CD8-positive, alpha-beta memory T cell (primary cell): Measurements from ENCODE around the gene WFDC9. TPM values are rescaled to one million over a fixed set of nuclear protein-coding genes. Genes with fewer than 3 reads are reported as not detected.
A peak's percentile ranks its signal among the peaks of the same experiment; 100 is the strongest.

Experiments used
- CTCF ChIA-PET: fragments of 350-600 bp; sonication (Branson Sonifier 250); formaldehyde crosslinking; loops from one replicate; lab custom pipeline; 2021; ENCODE audit warnings: antibody characterized with exemption; lab: Charles Lee
- POLR2A ChIA-PET: fragments of 350-600 bp; sonication (Branson Sonifier 250); formaldehyde crosslinking; loops from one replicate; lab custom pipeline; 2021; ENCODE audit warnings: antibody characterized with exemption; lab: Charles Lee
- DNase-seq, 5 donors: peaks; one replicate each; pipeline versions ENCODE4 v3.0.0 to v3.0.0-alpha.2; 2020 to 2022; ENCODE audit warnings: mixed read lengths in 1 of 5
- H3K27ac ChIP-seq: one replicate; pipeline ENCODE4 v1.7.0; 2013; ENCODE audit warnings: low read depth, mild to moderate bottlenecking, low read length, moderate library complexity
- H3K27me3 ChIP-seq: 2 replicates; pipeline ENCODE4 v1.7.0; 2013; ENCODE audit warnings: low read length, mild to moderate bottlenecking; ENCODE audit not compliant: insufficient read depth, poor library complexity, severe bottlenecking
- H3K36me3 ChIP-seq: 2 replicates; pipeline ENCODE4 v1.7.0; 2013; ENCODE audit warnings: mild to moderate bottlenecking, low read length, moderate library complexity; ENCODE audit not compliant: insufficient read depth
- H3K4me1 ChIP-seq: 2 replicates; pipeline ENCODE4 v1.7.0; 2013; ENCODE audit warnings: mild to moderate bottlenecking, low read length, moderate library complexity; ENCODE audit not compliant: insufficient read depth
- H3K4me3 ChIP-seq: 2 replicates; pipeline ENCODE4 v1.7.0; 2013; ENCODE audit warnings: mild to moderate bottlenecking, low read length
- H3K9me3 ChIP-seq: 2 replicates; pipeline ENCODE4 v1.7.0; 2013; ENCODE audit warnings: mild to moderate bottlenecking, low read length
- H3K27ac Mint-ChIP-seq, 8 donors: one replicate each; pipeline ENCODE4 v1.8.0; 2020 to 2021; ENCODE audit warnings: mixed read lengths in 8 of 8, mild to moderate bottlenecking in 6 of 8, inconsistent platforms in 3 of 8, moderate library complexity in 3 of 8
- H3K27me3 Mint-ChIP-seq, 2 donors: one replicate each; pipeline ENCODE4 v1.8.0; 2020 to 2021; ENCODE audit warnings: mixed read lengths in 2 of 2, mild to moderate bottlenecking in 1 of 2, moderate library complexity in 1 of 2
- H3K36me3 Mint-ChIP-seq, 3 donors: one replicate each; pipeline ENCODE4 v1.8.0; 2020 to 2021; ENCODE audit warnings: mixed read lengths in 3 of 3, inconsistent platforms in 1 of 3, mild to moderate bottlenecking in 1 of 3
- H3K4me1 Mint-ChIP-seq, 3 donors: one replicate each; pipeline ENCODE4 v1.8.0; 2020 to 2021; ENCODE audit warnings: mixed read lengths in 3 of 3, inconsistent platforms in 1 of 3, mild to moderate bottlenecking in 1 of 3
- H3K4me3 Mint-ChIP-seq, 7 donors: one replicate each; pipeline ENCODE4 v1.8.0; 2020 to 2021; ENCODE audit warnings: mixed read lengths in 7 of 7, mild to moderate bottlenecking in 6 of 7, moderate library complexity in 4 of 7, inconsistent platforms in 2 of 7
- H3K9me3 Mint-ChIP-seq, 5 donors: one replicate each; pipeline ENCODE4 v1.8.0; 2020 to 2022; ENCODE audit warnings: mixed read lengths in 5 of 5, mild to moderate bottlenecking in 3 of 5, moderate library complexity in 2 of 5, inconsistent platforms in 1 of 5
- polyA plus RNA-seq: library from polyadenylated mRNA; unstranded; fragments of 300-500 nt; fragmentation: Illumina TruSeq; gene quantifications from one replicate; pipeline ENCODE4 v1.2.3, GENCODE V29; 2021
- total RNA-seq, 2 experiments: library from RNA; stranded (reverse); gene quantifications; one replicate each; pipeline ENCODE4 v1.2.3, GENCODE V29; 2021

Gene WFDC9
- total and polyA plus RNA-seq, 3 experiments from 2014 or later: not detected

DNA sequence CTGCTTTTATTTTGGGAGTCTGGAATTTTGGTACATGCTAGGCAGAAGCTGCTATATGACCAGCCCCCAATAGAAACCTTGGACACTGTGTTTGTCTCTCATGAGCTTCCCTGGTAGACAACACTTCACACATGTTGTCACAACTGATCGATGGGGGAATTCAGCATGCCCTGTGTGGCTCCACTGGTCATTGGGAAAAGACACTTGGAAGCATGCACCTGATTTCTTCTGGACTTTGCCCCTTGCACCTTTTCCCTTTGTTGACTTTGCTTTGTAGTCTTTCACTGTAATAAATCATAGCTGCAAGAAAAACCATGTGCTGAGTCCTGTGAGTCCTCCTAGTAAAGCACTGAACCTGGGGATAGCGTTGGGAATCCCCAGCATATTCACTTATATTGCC lies 9.5 kb downstream of the WFDC9 start:
- no peaks in the 10 kb centered on the region for H3K4me1 Mint-ChIP-seq
- H3K9me3 Mint-ChIP-seq: peaks cover 0 to 7% (median 0%) of the 10 kb centered on the region in 5 donors
- no peak overlapping the region for H3K27ac ChIP-seq
- peaks cover 8 to 20% of the 10 kb centered on the region in 2 donors for H3K27me3 Mint-ChIP-seq
- no peaks in the 10 kb centered on the region for H3K27me3 ChIP-seq
- no peaks in the 10 kb centered on the region for H3K9me3 ChIP-seq
- CTCF ChIA-PET: no interaction called here
- no peak overlapping the region for H3K27ac Mint-ChIP-seq
- H3K4me3 Mint-ChIP-seq: no peak overlapping the region
- no peaks in the 10 kb centered on the region for H3K4me1 ChIP-seq
- peaks cover 0 to 9% (median 2%) of the 10 kb centered on the region in 3 donors for H3K36me3 Mint-ChIP-seq
- POLR2A ChIA-PET: no interaction called here
- no peaks in the 10 kb centered on the region for H3K36me3 ChIP-seq
- no peak for DNase-seq
- no peak overlapping the region for H3K4me3 ChIP-seq

DNA sequence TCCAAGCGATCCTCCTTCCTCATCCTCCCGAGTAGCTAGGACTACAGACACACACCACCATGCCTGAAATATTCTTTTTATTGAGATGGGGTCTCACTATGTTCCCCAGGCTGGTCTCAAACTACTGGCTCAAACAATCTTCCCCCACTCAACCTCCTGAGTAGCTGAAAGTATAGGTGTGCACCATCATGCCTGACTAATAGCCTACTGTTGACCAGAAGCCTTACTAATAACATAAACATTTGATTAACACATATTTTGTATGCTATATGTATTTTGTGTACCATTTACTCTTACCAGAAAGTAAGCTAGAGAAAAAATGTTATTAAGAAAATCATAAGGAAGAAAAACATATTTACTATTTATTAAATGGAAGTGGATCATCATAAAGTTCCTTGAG lies 13.5 kb downstream of the WFDC9 start:
- ChIA-PET POLR2A (no interaction called here), CTCF (no interaction called here)
- Mint-ChIP-seq H3K36me3 (peaks cover 0 to 5% (median 0%) of the 10 kb centered on the region in 3 donors), H3K27ac (no peak overlapping the region), H3K4me3 (no peak overlapping the region), H3K9me3 (peaks cover 0 to 2% (median 0%) of the 10 kb centered on the region in 5 donors), H3K27me3 (peaks cover 6 to 10% of the 10 kb centered on the region in 2 donors), H3K4me1 (no peaks in the 10 kb centered on the region)
- H3K4me3 ChIP-seq: no peak overlapping the region
- H3K27me3 ChIP-seq: no peaks in the 10 kb centered on the region
- H3K36me3 ChIP-seq: no peaks in the 10 kb centered on the region
- no peaks in the 10 kb centered on the region for H3K9me3 ChIP-seq
- DNase-seq: no peak
- no peak overlapping the region for H3K27ac ChIP-seq
- no peaks in the 10 kb centered on the region for H3K4me1 ChIP-seq

DNA sequence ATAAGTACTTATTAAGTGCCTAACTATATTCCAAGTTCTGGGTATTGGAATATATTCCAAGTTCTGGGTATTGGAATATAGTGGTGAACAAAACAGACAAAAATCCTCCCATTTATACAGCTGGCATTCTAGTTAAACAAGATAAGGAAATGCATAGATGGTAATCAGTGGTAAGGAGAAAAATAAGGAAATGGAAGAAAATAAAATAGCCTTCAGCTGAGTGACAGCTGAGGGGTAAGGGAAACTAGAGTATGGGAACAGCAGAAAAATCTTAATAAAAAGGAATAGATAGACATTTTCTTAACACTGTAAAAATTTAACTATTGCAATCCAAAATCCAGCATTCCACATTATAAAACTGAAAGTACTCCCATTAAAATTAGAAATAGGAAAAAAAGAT lies 18.8 kb downstream of the WFDC9 start:
- H3K36me3 ChIP-seq: no peaks in the 10 kb centered on the region
- Mint-ChIP-seq H3K4me1 (no peaks in the 10 kb centered on the region), H3K27ac (no peak overlapping the region), H3K36me3 (peaks cover 0 to 6% (median 0%) of the 10 kb centered on the region in 3 donors), H3K27me3 (peaks cover 17 to 39% of the 10 kb centered on the region in 2 donors), H3K4me3 (no peak overlapping the region), H3K9me3 (peaks cover under 1 to 7% (median 2%) of the 10 kb centered on the region in 5 donors)
- DNase-seq: no peak
- ChIA-PET POLR2A (no interaction called here), CTCF (no interaction called here)
- H3K4me3 ChIP-seq: no peak overlapping the region
- H3K4me1 ChIP-seq: no peaks in the 10 kb centered on the region
- H3K27ac ChIP-seq: no peak overlapping the region
- no peaks in the 10 kb centered on the region for H3K27me3 ChIP-seq
- no peaks in the 10 kb centered on the region for H3K9me3 ChIP-seq

DNA sequence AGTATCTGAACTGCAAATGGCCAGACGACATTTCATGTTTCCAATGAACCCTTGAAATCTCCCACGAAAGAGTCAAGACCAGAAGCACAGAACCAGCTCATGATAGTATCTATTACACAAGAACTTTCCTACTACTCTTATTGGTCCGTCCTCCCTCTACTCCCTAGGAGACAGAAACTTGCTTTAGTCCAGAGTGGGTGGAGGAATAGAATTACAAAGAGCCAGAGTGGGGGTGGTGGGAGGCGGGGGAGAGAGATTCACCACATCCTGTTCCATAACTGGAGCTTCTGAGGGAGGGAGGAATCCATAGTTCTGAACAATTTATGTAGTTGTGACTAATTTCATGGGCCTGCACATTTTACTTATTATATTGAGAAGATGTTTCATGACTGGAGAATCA lies 20.0 kb downstream of the WFDC9 start:
- Histone ChIP-seq H3K9me3 (no peaks in the 10 kb centered on the region), H3K36me3 (no peaks in the 10 kb centered on the region), H3K27me3 (no peaks in the 10 kb centered on the region), H3K4me1 (no peaks in the 10 kb centered on the region), H3K27ac (no peak overlapping the region), H3K4me3 (no peak overlapping the region)
- DNase-seq: no peak
- H3K9me3 Mint-ChIP-seq: peaks cover 2 to 12% (median 4%) of the 10 kb centered on the region in 5 donors
- peaks cover 24 to 46% of the 10 kb centered on the region in 2 donors for H3K27me3 Mint-ChIP-seq
- CTCF ChIA-PET: no interaction called here
- no peaks in the 10 kb centered on the region for H3K4me1 Mint-ChIP-seq
- H3K27ac Mint-ChIP-seq: no peak overlapping the region
- no peak overlapping the region for H3K4me3 Mint-ChIP-seq
- H3K36me3 Mint-ChIP-seq: peaks cover 0 to 8% (median 0%) of the 10 kb centered on the region in 3 donors
- POLR2A ChIA-PET: no interaction called here

DNA sequence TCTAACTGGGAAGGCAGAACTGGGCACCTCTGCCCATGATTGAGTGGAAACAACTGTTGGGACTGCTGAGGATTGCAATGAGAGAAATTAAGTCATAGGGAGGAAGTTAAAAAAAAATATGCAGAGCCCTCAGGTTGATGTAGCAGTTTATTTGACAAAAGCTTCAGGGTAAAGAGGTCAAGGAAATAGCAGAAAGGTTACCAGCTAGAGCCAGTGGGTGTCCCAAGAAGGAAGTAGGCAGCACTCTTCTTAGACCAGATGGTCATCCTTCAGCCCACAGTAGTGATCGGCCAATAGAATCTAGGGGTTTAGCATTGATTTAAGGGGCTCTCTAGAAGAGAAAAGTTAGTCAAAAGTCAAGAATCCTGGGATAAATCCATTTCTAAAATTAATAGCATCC lies 23.3 kb downstream of the WFDC9 start:
- peaks cover 23 to 49% of the 10 kb centered on the region in 2 donors for H3K27me3 Mint-ChIP-seq
- Histone ChIP-seq H3K36me3 (no peaks in the 10 kb centered on the region), H3K27me3 (no peaks in the 10 kb centered on the region), H3K4me3 (no peak overlapping the region), H3K9me3 (no peaks in the 10 kb centered on the region), H3K4me1 (no peaks in the 10 kb centered on the region), H3K27ac (no peak overlapping the region)
- H3K4me3 Mint-ChIP-seq: no peak overlapping the region
- H3K27ac Mint-ChIP-seq: no peak overlapping the region
- no peak for DNase-seq
- peaks cover 0 to 10% (median 0%) of the 10 kb centered on the region in 3 donors for H3K36me3 Mint-ChIP-seq
- POLR2A ChIA-PET: no interaction called here
- CTCF ChIA-PET: no interaction called here
- H3K9me3 Mint-ChIP-seq: peaks cover 12 to 20% (median 16%) of the 10 kb centered on the region in 5 donors
- no peaks in the 10 kb centered on the region for H3K4me1 Mint-ChIP-seq

DNA sequence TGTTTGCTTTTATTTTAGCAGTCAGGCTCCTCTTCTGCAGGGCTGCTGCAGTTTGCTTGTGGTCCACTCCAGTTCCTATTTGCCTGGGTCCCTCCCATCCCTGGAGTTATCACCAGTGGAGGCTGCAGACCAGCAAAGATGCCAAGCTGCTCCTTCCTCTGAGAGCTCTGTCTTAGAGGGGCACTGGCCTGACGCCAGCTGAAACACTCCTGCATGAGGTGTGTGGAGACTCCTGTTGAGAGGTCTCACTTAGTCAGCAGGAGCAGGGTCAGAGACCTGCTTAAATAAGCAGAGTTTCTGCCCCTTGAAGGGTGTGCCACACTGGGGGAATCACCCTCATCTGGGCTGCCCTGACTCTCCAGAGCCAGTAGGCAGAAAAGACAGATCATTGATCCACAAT lies 35.8 kb downstream of the WFDC9 start:
- H3K27ac Mint-ChIP-seq: no peak overlapping the region
- H3K27me3 Mint-ChIP-seq: peaks cover 21 to 54% of the 10 kb centered on the region in 2 donors
- Histone ChIP-seq H3K9me3 (no peaks in the 10 kb centered on the region), H3K36me3 (no peaks in the 10 kb centered on the region), H3K27me3 (no peaks in the 10 kb centered on the region), H3K27ac (no peak overlapping the region), H3K4me3 (no peak overlapping the region), H3K4me1 (no peaks in the 10 kb centered on the region)
- no peaks in the 10 kb centered on the region for H3K9me3 Mint-ChIP-seq
- no peak for DNase-seq
- H3K36me3 Mint-ChIP-seq: no peaks in the 10 kb centered on the region
- ChIA-PET CTCF (no interaction called here), POLR2A (no interaction called here)
- H3K4me3 Mint-ChIP-seq: no peak overlapping the region
- no peaks in the 10 kb centered on the region for H3K4me1 Mint-ChIP-seq

DNA sequence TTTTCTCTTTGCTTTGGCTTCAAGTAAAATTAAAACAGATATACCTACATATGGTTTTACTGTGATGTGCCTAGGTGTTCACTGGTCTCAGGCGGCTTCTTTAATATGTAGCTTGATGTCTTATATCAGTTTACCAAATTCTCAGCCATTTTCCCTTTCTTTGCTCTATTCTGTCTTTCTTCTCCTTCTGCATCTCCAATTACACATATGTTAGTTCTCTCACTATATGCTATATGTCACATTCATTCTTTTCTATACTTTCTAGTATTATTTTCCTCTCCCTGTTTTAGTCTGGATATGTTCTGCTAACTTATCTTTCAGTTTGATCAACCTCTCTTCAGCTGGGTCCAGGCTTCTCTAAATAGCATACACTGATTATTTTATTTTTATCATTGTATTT lies 37.6 kb downstream of the WFDC9 start:
- no peaks in the 10 kb centered on the region for H3K4me1 Mint-ChIP-seq

DNA sequence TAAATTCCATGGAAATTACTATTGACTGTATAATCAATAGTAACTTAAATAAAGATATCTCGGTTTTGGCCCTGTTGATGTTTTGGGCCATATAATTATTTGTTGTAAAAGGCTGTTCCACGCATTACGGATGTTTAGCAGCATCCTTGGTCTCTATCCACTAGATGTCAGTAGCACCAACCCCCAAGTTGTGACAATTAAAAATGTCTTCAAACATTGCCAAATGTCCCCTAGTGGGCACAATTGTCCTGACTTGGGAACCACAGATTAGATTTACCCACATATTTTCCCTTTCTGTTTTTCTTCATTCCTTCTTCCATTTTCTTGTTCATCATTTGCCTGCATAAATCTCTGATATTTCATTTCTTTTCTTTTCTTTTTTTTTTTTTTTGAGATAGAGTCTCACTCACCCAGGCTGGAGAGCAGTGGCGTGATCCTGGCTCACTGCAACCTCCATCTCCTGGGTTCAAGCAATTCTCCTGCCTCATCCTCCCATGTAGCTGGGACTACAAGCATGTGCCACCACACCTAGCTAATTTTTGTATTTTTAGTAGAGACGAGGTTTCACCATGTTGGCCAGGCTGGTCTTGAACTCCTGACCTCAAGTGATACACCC lies 38.4 kb downstream of the WFDC9 start:
- H3K4me3 ChIP-seq: no peak overlapping the region
- POLR2A ChIA-PET: no interaction called here
- H3K36me3 ChIP-seq: no peaks in the 10 kb centered on the region
- Mint-ChIP-seq H3K4me3 (no peak overlapping the region), H3K27ac (no peak overlapping the region), H3K9me3 (no peaks in the 10 kb centered on the region), H3K4me1 (no peaks in the 10 kb centered on the region), H3K36me3 (no peaks in the 10 kb centered on the region), H3K27me3 (peaks cover 15 to 43% of the 10 kb centered on the region in 2 donors)
- CTCF ChIA-PET: no interaction called here
- no peaks in the 10 kb centered on the region for H3K27me3 ChIP-seq
- no peaks in the 10 kb centered on the region for H3K9me3 ChIP-seq
- no peak overlapping the region for H3K27ac ChIP-seq
- peak in 2 of 5 donors; percentile 0 to 10 for DNase-seq
- no peaks in the 10 kb centered on the region for H3K4me1 ChIP-seq

More for the DNA sequence above, 37.6 kb downstream of the WFDC9 start:
- H3K27me3 ChIP-seq: no peaks in the 10 kb centered on the region
- peaks cover 15 to 49% of the 10 kb centered on the region in 2 donors for H3K27me3 Mint-ChIP-seq
- no peak overlapping the region for H3K27ac Mint-ChIP-seq
- POLR2A ChIA-PET: no interaction called here
- H3K9me3 Mint-ChIP-seq: no peaks in the 10 kb centered on the region
- no peaks in the 10 kb centered on the region for H3K36me3 Mint-ChIP-seq
- no peak for DNase-seq
- no peak overlapping the region for H3K4me3 Mint-ChIP-seq
- H3K4me1 ChIP-seq: no peaks in the 10 kb centered on the region
- H3K36me3 ChIP-seq: no peaks in the 10 kb centered on the region
- CTCF ChIA-PET: no interaction called here
- no peaks in the 10 kb centered on the region for H3K9me3 ChIP-seq
- no peak overlapping the region for H3K4me3 ChIP-seq
- H3K27ac ChIP-seq: no peak overlapping the region
